Activated CD4-positive, alpha-beta T cell treated with anti-CD3 and anti-CD28 coated beads, Interleukin-2, amount 50 U/mL, for 48 hours (primary cell): ENCODE results near the gene PRKACA.
"Not testable (repeated sequence)": the region's sequence is repeated elsewhere in the genome, so short reads cannot be mapped to it uniquely, and the experiment has no call there.

Experiments used
- DNase-seq, 2 experiments: peaks; one replicate each; pipeline ENCODE4 v3.0.0-alpha.2; 2020

The PRKACA gene

DNA sequence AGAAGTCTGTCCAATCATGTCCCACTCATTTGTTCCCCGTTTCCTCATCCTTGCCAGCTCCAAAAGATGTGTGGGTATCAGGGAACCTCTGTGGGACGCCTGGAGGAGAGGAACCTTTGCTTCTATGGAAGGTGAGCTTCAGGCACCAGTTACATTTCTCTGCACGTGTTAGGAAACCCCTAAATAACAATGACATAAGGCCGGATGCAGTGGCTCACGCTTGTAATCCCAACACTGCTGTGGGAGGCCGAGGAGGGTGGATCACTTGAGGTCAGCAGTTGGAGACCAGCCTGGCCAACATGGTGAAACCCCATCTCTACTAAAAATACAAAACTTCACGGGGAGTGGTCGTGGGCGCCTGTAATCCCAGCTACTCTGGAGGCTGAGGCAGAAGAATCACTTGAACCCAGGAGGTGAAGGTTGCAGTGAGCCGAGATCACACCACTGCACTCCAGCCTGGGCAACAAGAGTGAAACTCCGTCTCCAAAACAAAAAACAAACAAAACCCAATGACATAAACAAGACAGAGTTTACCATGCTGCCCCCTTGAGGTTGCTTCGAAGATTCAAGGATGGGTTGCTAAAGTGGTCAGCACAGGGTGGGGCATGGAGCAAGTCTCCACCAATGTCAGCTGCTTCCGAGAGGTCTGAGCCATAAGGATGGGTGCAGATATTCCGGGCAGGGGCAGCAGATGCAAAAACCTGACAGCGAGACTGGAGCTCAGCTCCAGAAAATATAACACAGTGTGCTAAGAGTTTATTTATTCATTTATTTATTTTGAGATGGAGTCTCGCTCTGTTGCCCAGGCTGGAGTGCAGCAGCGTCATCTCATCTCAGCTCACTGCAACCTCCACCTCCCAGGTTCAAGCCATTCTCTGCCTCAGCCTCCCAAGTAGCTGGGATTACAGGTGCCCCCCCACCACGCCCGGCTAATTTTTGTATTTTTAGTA lies 74.6 kb downstream of the PRKACA start:
- not testable (repeated sequence) for DNase-seq
